VCaP (cell line): Measurements from ENCODE around the gene EOMES.

ENCODE experiments used
- H3K27ac ChIP-seq: fragments of 450-650 bp; 2 replicates; pipeline ENCODE4 v1.5.1; 2017
- TF ChIP-seq, protein P1 (sequence below): fragments of 450-650 bp; conservative IDR thresholded peaks from 2 replicates; pipeline ENCODE4 v1.5.1; 2017; ENCODE audit warnings: mild to moderate bottlenecking, moderate library complexity

The EOMES gene

DNA sequence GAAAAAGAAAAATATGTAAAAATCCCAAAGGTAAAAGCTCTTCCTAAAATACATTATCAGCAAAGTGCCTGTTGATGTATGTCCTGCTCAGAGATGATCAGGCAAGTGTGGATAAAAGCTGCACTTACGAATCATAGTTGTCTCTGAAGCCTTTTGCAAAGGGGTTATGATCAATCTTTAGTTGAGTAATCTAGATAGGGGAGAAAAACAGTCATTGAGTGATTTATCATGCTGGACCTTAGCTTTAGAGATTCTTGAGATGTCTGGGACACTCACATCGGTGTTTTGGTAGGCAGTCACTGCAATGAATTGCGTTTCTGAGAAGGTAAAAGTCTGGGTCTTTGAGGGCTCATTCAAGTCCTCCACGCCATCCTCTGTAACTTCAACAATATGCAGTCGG, 3.7 kb downstream of the EOMES start:
- TF ChIP-seq, protein P1, sequence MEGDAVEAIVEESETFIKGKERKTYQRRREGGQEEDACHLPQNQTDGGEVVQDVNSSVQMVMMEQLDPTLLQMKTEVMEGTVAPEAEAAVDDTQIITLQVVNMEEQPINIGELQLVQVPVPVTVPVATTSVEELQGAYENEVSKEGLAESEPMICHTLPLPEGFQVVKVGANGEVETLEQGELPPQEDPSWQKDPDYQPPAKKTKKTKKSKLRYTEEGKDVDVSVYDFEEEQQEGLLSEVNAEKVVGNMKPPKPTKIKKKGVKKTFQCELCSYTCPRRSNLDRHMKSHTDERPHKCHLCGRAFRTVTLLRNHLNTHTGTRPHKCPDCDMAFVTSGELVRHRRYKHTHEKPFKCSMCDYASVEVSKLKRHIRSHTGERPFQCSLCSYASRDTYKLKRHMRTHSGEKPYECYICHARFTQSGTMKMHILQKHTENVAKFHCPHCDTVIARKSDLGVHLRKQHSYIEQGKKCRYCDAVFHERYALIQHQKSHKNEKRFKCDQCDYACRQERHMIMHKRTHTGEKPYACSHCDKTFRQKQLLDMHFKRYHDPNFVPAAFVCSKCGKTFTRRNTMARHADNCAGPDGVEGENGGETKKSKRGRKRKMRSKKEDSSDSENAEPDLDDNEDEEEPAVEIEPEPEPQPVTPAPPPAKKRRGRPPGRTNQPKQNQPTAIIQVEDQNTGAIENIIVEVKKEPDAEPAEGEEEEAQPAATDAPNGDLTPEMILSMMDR: no peak

DNA sequence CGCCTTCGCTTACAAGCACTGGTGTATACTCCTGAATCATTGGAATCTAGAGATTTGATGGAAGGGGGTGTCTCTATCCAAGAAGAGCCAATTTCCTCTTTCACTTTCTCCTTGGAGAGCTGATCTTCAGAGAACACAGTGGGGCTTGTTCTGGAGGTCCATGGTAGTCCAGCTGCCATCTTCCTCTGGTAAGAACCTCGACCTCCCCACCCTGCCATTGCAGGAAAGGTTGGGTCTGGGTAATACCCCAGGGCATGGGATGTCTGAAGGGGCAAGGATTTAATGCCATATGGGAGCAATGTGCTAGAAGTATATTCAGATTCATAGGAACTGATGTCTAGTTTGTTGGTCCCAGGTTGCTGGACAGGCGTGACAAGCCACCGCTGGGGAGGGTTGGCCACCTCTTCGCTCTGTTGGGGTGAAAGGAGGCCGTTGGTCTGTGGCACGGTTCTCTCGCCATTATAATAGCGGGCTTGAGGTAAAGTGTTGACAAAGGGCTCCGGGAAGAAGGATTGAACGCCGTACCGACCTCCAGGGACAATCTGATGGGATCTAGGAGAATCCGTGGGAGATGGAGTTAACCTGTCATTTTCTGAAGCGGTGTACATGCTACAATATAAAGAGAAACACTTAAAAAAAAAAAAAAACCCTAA, 4.8 kb downstream of the EOMES start:
- TF ChIP-seq, protein P1: no peak
- H3K27ac ChIP-seq: no peak overlapping the region

More for the DNA sequence above, 3.7 kb downstream of the EOMES start:
- no peak overlapping the region for H3K27ac ChIP-seq

DNA sequence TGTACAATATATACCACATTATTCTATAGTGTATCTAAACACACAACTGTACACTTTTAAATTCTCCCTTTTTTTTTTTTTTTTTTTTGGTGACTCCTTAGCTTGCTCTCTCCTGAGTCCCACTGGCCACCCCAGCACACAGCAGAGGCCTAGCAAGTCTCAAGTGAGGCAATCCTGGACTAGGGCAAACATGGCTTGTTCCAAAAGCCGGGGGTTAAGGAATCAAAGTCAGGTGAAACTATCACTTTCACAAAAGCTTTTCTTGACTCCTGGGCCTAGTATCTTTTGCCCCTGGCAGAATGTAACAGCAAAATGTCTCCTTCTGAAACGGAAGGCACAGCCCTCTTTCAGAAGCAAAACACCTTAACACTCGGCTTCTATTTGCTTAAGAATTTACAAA, 5.8 kb downstream of the EOMES start:
- H3K27ac ChIP-seq: no peak overlapping the region
- TF ChIP-seq, protein P1: no peak

DNA sequence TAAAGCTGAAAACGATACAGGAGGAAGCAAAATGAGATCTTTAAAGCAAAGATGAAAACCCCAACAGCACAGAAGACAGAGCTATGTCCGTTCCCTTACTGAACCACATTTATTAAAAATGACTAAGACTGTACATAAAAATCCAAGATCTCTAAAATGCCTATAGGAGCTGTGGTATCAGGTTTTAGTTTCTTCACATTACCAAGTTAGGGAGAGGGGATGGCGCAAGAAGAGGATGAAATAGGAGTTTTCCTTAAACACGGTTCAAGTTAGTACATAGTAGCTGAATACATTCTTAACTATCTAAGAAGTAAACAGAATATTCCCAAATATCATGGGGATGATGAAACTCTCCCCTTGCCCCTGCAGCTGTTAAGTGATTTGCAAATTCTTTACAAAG, 6.3 kb downstream of the EOMES start:
- H3K27ac ChIP-seq: no peak overlapping the region
- TF ChIP-seq, protein P1: no peak

DNA sequence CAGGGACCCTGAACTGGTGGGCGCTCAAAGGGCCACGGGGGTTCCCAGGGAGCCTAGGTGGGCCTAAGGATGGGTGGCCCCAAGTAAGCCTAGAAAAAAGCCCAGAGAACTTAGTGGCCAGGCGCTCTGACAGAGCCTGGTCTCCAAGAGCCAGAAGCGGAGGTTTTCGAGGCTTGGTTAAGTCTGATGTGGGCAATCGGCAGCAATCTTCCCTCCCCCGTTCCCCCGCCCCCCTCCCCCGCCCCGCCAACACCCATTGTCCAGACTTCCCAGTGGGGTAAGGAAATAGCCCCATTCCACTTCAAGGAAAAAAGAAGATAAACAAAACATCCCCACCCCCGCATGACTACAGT, 6.7 kb downstream of the EOMES start:
- no peak overlapping the region for H3K27ac ChIP-seq
- TF ChIP-seq, protein P1: no peak

DNA sequence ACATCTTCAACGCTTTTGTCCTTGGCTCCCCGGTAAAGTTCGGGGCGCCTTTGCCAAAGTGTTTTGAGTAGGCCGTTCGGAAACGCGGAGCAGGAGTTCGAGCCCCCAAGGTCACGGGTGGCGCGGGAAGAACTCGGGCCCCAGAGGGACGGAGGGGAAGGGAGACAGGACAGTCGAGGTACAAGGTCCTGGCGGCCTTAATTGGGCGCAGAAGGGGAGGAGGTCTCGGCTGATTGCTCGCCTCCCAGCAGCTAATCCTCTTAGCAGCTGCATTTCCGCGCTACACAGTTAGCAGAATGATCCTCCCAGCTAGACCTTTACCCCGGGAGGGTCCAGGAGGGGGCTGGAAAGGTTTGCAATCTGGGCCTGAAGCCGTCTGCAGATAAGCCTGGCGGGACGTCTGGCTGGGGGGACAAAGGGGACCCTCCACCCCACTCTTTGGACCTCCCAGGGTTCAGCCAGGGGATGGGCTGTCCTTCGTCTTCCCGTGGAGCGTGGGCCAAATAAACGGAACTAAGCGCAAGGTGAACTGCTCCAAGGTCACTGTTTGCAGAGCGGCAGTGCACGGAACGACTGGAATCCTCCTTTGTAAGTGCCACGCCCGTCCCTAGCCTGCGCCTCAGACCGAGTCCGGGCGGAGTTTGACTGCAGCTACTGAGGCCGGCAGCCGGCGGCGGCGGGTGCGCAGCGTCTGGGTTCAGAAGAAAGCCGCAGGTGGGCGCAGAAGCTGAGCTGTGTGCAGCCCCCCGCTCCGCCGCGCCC, 7.2 kb downstream of the EOMES start:
- H3K27ac ChIP-seq: no peak overlapping the region
- TF ChIP-seq, protein P1: no peak

DNA sequence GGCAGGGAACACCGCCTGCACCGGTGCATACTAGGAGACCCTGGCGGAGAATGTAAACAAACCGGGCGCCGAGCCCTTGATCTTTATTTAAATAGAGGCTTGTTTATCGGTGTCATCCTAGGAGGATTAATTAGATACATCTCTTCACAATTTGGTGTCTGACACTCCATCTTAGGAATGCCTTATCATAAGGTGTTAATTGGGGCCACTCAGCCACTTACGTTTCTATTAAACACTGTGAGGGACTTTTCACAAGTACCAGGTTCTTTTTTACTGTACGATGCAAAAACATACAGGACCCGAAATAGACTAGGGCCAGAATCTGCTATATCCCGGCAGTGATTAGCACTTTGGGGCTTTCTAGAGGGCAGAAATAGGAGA, 8.0 kb downstream of the EOMES start:
- H3K27ac ChIP-seq: no peak overlapping the region
- TF ChIP-seq, protein P1: no peak
